Peyer's patch (tissue), 4 donors: ENCODE results near the gene RANGAP1. TPM values are rescaled to one million over a fixed set of nuclear protein-coding genes. Genes with fewer than 3 reads are reported as not detected.

Experiments
- DNase-seq, 3 donors: peaks; one replicate each; pipeline ENCODE4 v3.0.0-alpha.2; 2017 to 2019
- H3K27ac ChIP-seq, 4 donors: fragments of 200-600 bp; sonication (generic); one replicate each; pipeline ENCODE4 v1.5.1; 2016 to 2019
- H3K27me3 ChIP-seq, 2 donors: fragments of 200-600 bp; sonication (generic); one replicate each; pipeline ENCODE4 v1.5.1; 2019
- H3K36me3 ChIP-seq, 3 donors: fragments of 200-600 bp; sonication (generic); one replicate each; pipeline ENCODE4 v1.5.1; 2016 to 2019
- H3K4me1 ChIP-seq, 4 donors: fragments of 200-600 bp; sonication (generic); one replicate each; pipeline ENCODE4 v1.5.1; 2016 to 2019
- H3K4me3 ChIP-seq, 4 donors: fragments of 200-600 bp; sonication (generic); 1 replicate in 3 of 4; 2 replicates in 1 of 4; pipeline ENCODE4 v1.5.1; 2016 to 2019; ENCODE audit warnings: mild to moderate bottlenecking in 1 of 4
- H3K9me3 ChIP-seq, 4 donors: fragments of 200-600 bp; sonication (generic); one replicate each; pipeline ENCODE4 v1.5.1; 2016 to 2019; ENCODE audit warnings: mild to moderate bottlenecking in 1 of 4
- CTCF ChIP-seq, 6 experiments: fragments of 450-650 bp in 4 of 6; fragments of 200-600 bp in 2 of 6; sonication (generic) in 1 of 6; IDR thresholded peaks; one replicate each; pipeline ENCODE4 v1.5.1; 2017 to 2019; ENCODE audit warnings: antibody characterized with exemption in 6 of 6, mild to moderate bottlenecking in 3 of 6, moderate library complexity in 1 of 6
- POLR2A ChIP-seq, 2 donors: fragments of 450-650 bp; IDR thresholded peaks; one replicate each; pipeline ENCODE4 v1.5.1; 2017; ENCODE audit warnings: antibody characterized with exemption in 2 of 2, mild to moderate bottlenecking in 2 of 2, moderate library complexity in 2 of 2
- total RNA-seq, 4 donors: library from RNA; depleted of rRNA; stranded (reverse); fragments of >200 nt; gene quantifications; one replicate each; pipeline ENCODE4 v1.1.0, GENCODE V29; 2016

The RANGAP1 gene
- total RNA-seq, 4 donors from 2014 or later, result 29.8 to 79.2 (median 35.8) TPM

GRCh38 chr22:41332217-41332939 lies 46.4 kb upstream of the RANGAP1 start:
- no peaks in the 10 kb centered on the region for H3K9me3 ChIP-seq
- no peak for TF ChIP-seq POLR2A (IDR thresholded peaks at IDR 0.05)
- TF ChIP-seq CTCF (IDR thresholded peaks at IDR 0.05), result no peak
- DNase-seq, result no peak
- no peaks in the 10 kb centered on the region for H3K27me3 ChIP-seq
- no peaks in the 10 kb centered on the region for H3K4me1 ChIP-seq
- no peak overlapping the region for H3K27ac ChIP-seq
- peaks cover 0 to 93% (median 4%) of the 10 kb centered on the region in 3 donors for H3K36me3 ChIP-seq
- no peak overlapping the region for H3K4me3 ChIP-seq

GRCh38 chr22:41330169-41330568 lies 44.2 kb upstream of the RANGAP1 start:
- H3K4me1 ChIP-seq, result peaks cover 0 to 3% (median 0%) of the 10 kb centered on the region in 4 donors
- H3K27me3 ChIP-seq, result no peaks in the 10 kb centered on the region
- TF ChIP-seq CTCF (IDR thresholded peaks at IDR 0.05) (no peak), POLR2A (IDR thresholded peaks at IDR 0.05) (no peak)
- H3K36me3 ChIP-seq, result peaks cover 0 to 96% (median 4%) of the 10 kb centered on the region in 3 donors
- no peak overlapping the region for H3K27ac ChIP-seq
- no peak overlapping the region for H3K4me3 ChIP-seq
- H3K9me3 ChIP-seq, result no peaks in the 10 kb centered on the region
- no peak for DNase-seq

GRCh38 chr22:41327124-41327523 lies 41.1 kb upstream of the RANGAP1 start:
- Histone ChIP-seq H3K27me3 (no peaks in the 10 kb centered on the region), H3K4me1 (peaks cover 0 to 14% (median 0%) of the 10 kb centered on the region in 4 donors), H3K4me3 (no peak overlapping the region), H3K27ac (no peak overlapping the region), H3K36me3 (peaks cover 0 to 95% (median 0%) of the 10 kb centered on the region in 3 donors), H3K9me3 (no peaks in the 10 kb centered on the region)
- no peak for DNase-seq
- TF ChIP-seq POLR2A (IDR thresholded peaks at IDR 0.05) (no peak), CTCF (IDR thresholded peaks at IDR 0.05) (no peak)

- H3K4me1 ChIP-seq, result peaks cover 0 to 14% (median 0%) of the 10 kb centered on the region in 4 donors
- H3K9me3 ChIP-seq, result no peaks in the 10 kb centered on the region
- DNase-seq, result no peak
- peaks cover 0 to 90% (median 0%) of the 10 kb centered on the region in 3 donors for H3K36me3 ChIP-seq
- TF ChIP-seq POLR2A (IDR thresholded peaks at IDR 0.05) (no peak), CTCF (IDR thresholded peaks at IDR 0.05) (no peak)
- H3K4me3 ChIP-seq, result no peak overlapping the region
- no peak overlapping the region for H3K27ac ChIP-seq
- no peaks in the 10 kb centered on the region for H3K27me3 ChIP-seq
Measured at GRCh38 chr22:41324821-41325528, 39.0 kb upstream of the RANGAP1 start.

GRCh38 chr22:41320416-41321240 lies 34.6 kb upstream of the RANGAP1 start:
- Histone ChIP-seq H3K4me1 (peaks cover 0 to 14% (median 0%) of the 10 kb centered on the region in 4 donors), H3K36me3 (peaks cover 0 to 50% (median 0%) of the 10 kb centered on the region in 3 donors)
- TF ChIP-seq CTCF (IDR thresholded peaks at IDR 0.05), result no peak
- TF ChIP-seq POLR2A (IDR thresholded peaks at IDR 0.05), result no peak

More at GRCh38 chr22:41320416-41321240, 34.6 kb upstream of the RANGAP1 start:
- Histone ChIP-seq H3K27ac (no peak overlapping the region), H3K4me3 (no peak overlapping the region), H3K9me3 (no peaks in the 10 kb centered on the region), H3K27me3 (no peaks in the 10 kb centered on the region)
- no peak for DNase-seq
